Germinal center (tissue), 1 donor: ENCODE data around the gene MMP13.
"Not testable (repeated sequence)": the region's sequence is repeated elsewhere in the genome, so short reads cannot be mapped to it uniquely, and the experiment has no call there.

ENCODE experiments used
- DNase-seq: peaks from one replicate; pipeline ENCODE4 v3.0.0; 2012; ENCODE audit warnings: mixed read lengths, low spot score

The MMP13 gene

DNA sequence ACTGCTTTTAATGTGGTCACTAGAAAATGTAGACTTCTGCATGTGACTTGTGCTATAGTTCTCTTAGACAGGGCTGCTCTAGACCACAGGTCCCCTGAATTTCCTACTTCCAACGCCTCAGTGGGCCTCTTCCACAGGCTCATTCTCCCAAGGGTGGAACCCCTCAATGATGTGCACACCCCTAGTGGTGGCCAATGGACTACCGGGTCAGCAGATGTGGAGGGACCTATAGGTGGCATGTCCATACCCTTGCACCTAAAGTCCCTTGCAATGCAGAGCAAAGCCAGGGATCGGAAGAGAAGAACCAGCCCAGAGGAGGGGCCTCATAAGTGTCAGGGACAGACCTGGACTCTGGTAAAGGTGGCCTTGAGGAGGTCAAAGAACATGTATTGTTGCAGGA lies 20.0 kb downstream of the MMP13 start:
- DNase-seq: no peak

DNA sequence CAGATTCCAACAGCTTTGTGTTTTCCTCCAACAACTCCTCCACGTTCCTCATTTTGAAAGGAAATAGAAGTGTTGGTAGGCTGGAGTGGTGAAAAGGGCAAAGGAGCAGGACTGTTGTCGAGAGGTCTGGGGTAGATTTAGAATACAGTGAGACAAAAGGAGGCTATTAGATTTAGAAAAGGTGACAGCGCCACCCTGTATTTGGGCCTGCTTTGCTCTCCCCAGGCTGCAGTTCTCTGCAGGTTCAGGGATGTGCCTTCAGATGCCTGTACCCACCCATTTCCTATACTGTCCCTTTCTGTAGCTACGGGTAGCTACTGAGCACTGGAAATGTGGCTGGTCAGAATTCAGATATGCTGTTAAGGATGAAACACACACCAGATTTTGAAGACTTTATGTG lies 20.8 kb downstream of the MMP13 start:
- DNase-seq: no peak

- no peak for DNase-seq
Observed at GRCh38 chr11:102933627-102934026, 21.9 kb downstream of the MMP13 start.

- no peak for DNase-seq
Observed at GRCh38 chr11:102932678-102933077, 22.9 kb downstream of the MMP13 start.

DNA sequence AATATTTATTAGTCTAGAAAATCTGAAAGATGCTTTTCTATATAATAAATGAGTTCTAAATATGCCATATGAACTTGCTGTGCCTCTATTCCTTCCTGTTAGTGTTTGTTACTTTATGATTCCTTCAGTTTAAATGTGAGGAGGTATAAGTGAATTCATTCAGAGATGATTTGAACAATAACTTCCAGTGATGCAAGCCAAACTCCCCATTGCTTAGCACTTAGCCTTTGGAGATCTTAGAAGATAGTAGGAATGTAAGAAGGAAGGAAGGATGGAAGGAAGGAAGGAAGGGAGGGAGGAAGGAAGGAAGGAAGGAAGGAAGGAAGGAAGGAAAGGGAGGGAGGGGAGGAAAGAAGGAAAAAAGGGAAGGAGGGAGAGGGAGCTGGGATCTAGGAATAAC lies 25.1 kb downstream of the MMP13 start:
- DNase-seq: no peak

DNA sequence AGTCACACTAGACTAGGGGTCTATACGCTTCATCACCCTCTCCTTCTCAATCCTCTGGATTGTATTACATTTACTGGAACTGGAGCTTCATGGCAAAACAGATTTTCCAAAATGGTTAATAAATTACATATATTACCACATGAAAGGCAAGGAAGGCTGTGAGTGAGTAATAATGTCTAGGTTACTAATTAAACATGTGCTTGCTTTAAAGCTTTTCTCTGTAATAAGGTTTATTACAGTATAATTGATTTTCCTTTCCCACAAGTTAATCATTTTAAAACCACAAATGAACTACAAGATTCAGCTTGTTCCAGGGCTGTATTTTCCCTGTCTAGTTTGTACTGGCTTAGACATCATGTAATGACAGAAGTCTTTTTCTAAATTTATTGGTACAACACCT lies 25.6 kb downstream of the MMP13 start:
- DNase-seq: no peak

- no peak for DNase-seq
Observed at GRCh38 chr11:102929166-102929565, 26.4 kb downstream of the MMP13 start.

- no peak for DNase-seq
Observed at GRCh38 chr11:102928247-102928646, 27.3 kb downstream of the MMP13 start.

GRCh38 chr11:102927624-102927990 lies 27.9 kb downstream of the MMP13 start:
- DNase-seq: no peak

DNA sequence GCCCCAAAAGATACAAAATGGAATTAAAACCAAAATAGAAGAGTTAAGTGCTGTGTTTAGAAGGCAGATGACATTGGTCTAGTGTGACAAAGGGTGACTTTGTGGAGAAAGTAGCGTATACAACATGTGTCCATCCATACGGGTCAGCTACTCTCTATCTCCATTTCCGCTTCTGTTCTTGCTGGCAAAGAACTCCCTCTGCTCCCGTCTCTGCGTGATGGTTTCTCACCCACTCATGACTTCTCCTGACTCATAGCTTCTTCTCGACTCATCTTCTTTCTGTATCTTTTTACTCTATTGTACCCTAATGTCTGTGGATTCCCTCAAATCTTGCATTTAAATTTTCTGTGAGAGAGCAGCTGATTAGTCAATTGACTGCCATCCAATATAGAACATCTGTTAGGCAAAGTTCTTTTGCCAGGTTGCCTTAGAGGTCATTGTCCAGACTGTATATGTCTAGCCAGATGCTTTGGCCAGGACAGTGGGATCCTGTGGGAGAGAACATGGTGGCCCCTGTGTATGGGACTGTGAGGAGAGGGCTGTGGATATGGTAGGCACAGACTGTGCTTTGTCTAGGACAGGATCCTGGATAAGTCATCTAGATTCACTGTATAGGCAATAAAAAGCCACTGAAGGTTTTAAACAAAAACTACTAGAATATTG lies 28.4 kb downstream of the MMP13 start:
- no peak for DNase-seq

- no peak for DNase-seq
Observed at GRCh38 chr11:102926517-102926916, 29.0 kb downstream of the MMP13 start.

- no peak for DNase-seq
Observed at GRCh38 chr11:102925988-102926387, 29.5 kb downstream of the MMP13 start.

GRCh38 chr11:102924851-102925380 lies 30.6 kb downstream of the MMP13 start:
- no peak for DNase-seq

GRCh38 chr11:102921587-102922220 lies 33.8 kb downstream of the MMP13 start:
- DNase-seq: no peak

DNA sequence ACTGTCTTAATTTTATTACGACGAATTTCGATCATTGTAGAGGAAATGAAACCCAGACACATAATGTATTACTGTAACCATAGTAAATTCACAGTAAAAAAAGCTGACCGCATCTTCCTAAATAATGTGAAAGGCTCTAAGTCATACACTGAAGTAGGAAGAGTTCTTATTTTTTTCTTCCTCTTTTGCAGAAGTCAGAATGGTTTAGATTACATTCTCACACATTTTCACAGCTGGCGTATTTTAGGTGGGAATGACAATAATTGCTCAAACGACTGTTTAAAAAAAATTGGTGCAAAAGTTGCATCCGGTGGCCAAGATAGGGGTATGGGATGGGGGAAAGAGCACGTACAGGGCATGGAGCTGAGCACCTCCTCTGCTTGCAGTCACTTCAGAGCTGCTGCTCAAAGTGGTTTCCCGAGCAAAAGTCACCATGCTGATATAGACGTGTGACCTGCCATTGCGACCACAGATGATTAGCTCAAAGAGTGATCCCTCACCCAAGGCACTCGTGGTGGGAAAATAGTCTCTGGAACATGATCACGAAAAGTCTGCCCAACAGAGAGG lies 35.3 kb downstream of the MMP13 start:
- peak; percentile 50 for DNase-seq

DNA sequence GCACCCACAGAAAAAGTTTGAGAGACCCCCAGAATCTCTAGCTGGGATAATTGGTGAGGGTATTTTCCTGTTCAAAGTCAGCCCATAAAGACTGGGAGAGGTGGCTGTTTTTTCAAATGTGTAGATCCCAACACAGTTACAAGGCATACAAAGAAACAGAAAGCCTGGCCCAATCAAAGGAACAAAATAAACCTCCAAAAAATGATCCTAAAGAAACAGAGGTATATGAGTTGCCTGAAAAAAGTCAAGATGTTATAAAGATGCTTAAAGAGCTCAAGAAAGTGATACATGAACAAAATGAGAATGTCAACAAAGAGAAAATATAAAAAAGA lies 40.5 kb downstream of the MMP13 start:
- DNase-seq: no peak

DNA sequence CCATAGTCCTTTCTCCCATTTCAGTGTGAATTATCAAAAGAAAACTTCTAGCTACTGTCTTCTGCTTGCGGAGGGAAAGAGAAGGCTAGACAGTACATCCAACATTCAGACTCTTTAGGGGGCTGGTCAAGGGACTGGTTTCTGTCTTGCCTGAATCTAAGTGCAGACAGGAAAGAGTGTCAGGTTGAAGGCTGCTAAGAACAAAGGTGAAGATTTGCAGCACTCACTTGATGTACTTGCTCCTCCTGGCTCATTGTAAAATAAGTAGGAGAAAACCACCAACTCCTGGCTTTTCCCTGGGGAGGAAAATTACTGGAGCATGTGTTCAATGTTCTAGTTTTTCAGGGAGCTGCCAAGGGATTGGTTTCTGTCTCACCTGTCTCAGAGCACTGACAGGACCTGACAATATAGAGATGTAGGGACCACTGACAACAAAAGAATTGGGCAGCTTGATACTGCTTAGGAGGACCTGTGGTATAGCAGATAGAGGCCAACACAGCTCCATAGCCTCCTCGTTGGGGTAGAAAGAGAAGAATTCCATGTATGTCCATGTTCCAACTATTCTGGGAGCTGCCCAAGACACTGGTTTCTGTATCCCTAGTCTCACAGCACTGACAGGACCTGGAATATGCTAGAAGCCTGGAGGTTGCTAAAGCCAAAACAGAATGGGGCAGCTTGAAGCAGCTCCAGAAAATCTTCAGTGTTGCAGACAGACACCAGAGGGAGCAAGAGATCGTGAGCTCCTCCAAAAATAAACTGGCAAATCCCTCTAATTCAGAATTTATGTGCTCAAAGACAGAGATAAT lies 41.1 kb downstream of the MMP13 start:
- peak; percentile 38 for DNase-seq

DNA sequence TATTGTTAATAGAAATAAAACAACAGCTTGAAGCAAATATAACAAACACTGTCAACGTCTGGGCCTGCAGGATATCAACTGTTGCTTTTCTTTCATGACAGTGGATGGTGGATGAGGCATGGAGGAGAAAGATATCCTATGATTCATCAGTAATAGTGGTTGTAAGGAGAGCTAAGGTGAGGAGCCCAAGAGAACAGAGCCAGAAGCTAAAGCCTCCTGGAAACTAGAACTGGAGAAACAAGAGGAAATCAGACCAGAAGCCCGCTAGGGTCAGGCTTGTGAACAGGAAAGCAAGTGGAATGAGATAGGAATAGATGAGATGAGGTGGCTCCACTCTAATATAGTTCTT lies 43.1 kb downstream of the MMP13 start:
- no peak for DNase-seq

GRCh38 chr11:102911758-102912481 lies 43.6 kb downstream of the MMP13 start:
- DNase-seq: no peak

DNA sequence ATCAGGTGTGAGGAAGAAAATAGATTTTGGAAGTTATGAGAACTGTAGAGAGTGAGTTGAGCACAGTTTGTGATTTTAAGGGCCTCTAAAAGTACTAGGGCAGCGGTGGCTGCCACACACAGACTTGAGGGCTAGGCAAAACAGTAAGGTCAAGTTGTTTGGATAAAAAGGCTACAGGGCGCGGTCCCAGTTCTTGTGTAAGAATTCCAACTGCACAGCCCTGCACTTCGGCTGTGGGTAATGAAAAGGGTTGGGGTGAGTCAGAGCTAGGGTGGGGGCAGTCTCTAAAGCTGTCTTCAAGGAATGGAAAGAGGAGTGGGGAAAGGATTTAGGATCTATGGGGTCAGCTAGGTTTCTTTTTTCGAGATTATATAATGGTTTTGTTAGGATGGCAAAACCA lies 49.7 kb downstream of the MMP13 start:
- not testable (repeated sequence) for DNase-seq

GRCh38 chr11:102903895-102904294 lies 51.6 kb downstream of the MMP13 start:
- not testable (repeated sequence) for DNase-seq

DNA sequence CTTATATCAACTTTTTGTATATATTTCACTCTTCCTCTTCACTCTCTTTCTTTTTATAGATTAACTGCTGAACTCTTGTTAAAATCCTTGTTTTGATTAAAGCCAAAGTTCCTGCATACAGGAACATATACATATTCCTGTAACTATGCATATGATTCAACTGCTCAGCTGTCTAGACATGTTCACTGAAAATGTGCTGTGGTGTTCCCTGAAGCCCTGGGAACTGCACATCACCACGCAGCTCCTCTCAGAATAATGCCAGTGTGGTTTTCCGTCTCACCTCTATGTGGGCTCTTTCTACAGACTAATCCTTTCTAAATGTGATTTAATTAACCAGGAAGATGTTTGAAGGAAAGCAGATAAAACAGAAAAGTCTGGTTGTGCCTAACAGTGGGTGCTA lies 55.2 kb downstream of the MMP13 start:
- no peak for DNase-seq
